Breast epithelium (tissue), 3 donors: Measurements from ENCODE around the gene KIF21B.

ENCODE experiments used
- CTCF ChIP-seq, 3 donors: fragments of 450-650 bp; IDR thresholded peaks; one replicate each; pipeline ENCODE4 v1.5.1; 2016 to 2017; ENCODE audit warnings: antibody characterized with exemption in 3 of 3, mild to moderate bottlenecking in 3 of 3, moderate library complexity in 3 of 3
- POLR2A ChIP-seq: fragments of 450-650 bp; IDR thresholded peaks from one replicate; pipeline ENCODE4 v1.6.1; 2016; ENCODE audit warnings: antibody characterized with exemption, mild to moderate bottlenecking, moderate library complexity

DNA sequence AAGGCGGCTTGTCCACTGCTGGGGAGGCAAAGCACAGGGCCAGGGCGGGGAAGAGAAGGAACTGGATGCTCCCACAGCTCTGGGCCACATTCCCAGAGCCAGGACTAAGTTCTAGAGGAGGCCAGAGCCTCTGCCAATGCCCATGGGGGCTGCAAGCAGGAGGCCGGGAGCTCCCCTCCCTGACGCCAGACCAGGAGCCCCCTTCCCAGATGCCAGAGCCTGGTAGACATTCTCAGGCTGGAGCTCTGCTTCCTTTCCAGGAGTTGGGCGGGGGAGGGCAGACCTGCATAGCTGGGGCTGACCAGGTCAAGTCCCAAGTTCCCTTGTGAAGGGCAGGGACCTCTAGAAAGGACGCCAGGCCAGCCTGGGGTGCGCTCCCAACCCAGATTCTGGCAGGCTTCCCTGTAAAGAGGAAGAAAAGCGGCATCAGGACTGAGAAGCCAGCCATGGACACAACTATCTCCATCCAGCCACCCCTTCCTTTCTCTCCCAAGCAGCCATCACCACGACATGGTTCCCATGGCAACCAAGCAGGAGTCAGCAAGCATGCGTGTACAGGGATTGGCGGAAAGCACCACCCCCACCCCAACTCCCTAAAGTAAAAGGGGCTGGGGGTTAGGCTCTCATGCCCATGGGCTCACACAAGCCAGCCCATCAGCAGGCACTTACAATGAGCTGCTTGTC, 13.4 kb downstream of the KIF21B start:
- TF ChIP-seq POLR2A: no peak
- TF ChIP-seq CTCF (IDR thresholded peaks at IDR 0.05): no peak
